GM23248 (cell line): Measurements from ENCODE around the gene NDUFB3. TPM values are rescaled to one million over a fixed set of nuclear protein-coding genes. Genes with fewer than 3 reads are reported as not detected.

ENCODE experiments used
- DNase-seq: peaks from one replicate; pipeline ENCODE4 v3.0.0-alpha.2; 2015
- H2AFZ ChIP-seq: fragments of 200-600 bp; sonication (generic); 2 replicates; pipeline ENCODE4 v1.6.1; 2016; ENCODE audit warnings: antibody characterized with exemption
- H3F3A ChIP-seq: fragments of 200-600 bp; sonication (generic); 2 replicates; pipeline ENCODE4 v1.6.1; 2016; ENCODE audit warnings: mild to moderate bottlenecking, antibody characterized with exemption, mixed run types; ENCODE audit not compliant: insufficient read depth
- H3K27ac ChIP-seq: fragments of 200-600 bp; sonication (generic); 2 replicates; pipeline ENCODE4 v1.5.1; 2016; ENCODE audit warnings: mild to moderate bottlenecking
- H3K27me3 ChIP-seq: fragments of 200-600 bp; sonication (generic); replicated peaks from 2 replicates; pipeline ENCODE4 v1.6.1; 2016; ENCODE audit warnings: mild to moderate bottlenecking; ENCODE audit not compliant: insufficient read depth
- H3K36me3 ChIP-seq: fragments of 200-600 bp; sonication (generic); 2 replicates; pipeline ENCODE4 v1.6.1; 2016; ENCODE audit warnings: low read depth, mild to moderate bottlenecking
- H3K4me1 ChIP-seq: fragments of 200-600 bp; sonication (generic); 2 replicates; pipeline ENCODE4 v1.6.1; 2016; ENCODE audit warnings: mild to moderate bottlenecking; ENCODE audit not compliant: insufficient read depth
- H3K4me2 ChIP-seq: fragments of 200-600 bp; sonication (generic); one replicate; pipeline ENCODE4 v1.6.1; 2016; ENCODE audit warnings: mild to moderate bottlenecking; ENCODE audit not compliant: unreplicated experiment
- H3K4me3 ChIP-seq: fragments of 200-600 bp; sonication (generic); 2 replicates; pipeline ENCODE4 v1.5.1; 2016; ENCODE audit warnings: mild to moderate bottlenecking
- H3K79me2 ChIP-seq: fragments of 200-600 bp; sonication (generic); 2 replicates; pipeline ENCODE4 v1.6.1; 2016; ENCODE audit warnings: mild to moderate bottlenecking; ENCODE audit not compliant: insufficient read depth
- H3K9ac ChIP-seq: fragments of 200-600 bp; sonication (generic); 2 replicates; pipeline ENCODE4 v1.6.1; 2016; ENCODE audit warnings: mild to moderate bottlenecking
- H3K9me2 ChIP-seq: fragments of 200-600 bp; sonication (generic); 2 replicates; pipeline ENCODE4 v1.6.1; 2016; ENCODE audit warnings: mixed run types, mild to moderate bottlenecking, moderate library complexity; ENCODE audit not compliant: insufficient read depth
- H3K9me3 ChIP-seq: fragments of 200-600 bp; sonication (generic); one replicate; pipeline ENCODE4 v1.6.1; 2017; ENCODE audit warnings: low read depth
- H4K20me1 ChIP-seq: fragments of 200-600 bp; sonication (generic); 2 replicates; pipeline ENCODE4 v1.6.0; 2016; ENCODE audit not compliant: insufficient read depth
- EZH2 ChIP-seq: fragments of 200-600 bp; sonication (generic); IDR thresholded peaks from 2 replicates; pipeline ENCODE4 v1.6.1; 2018; ENCODE audit warnings: antibody characterized with exemption, mild to moderate bottlenecking; ENCODE audit not compliant: insufficient read depth, poor library complexity, severe bottlenecking
- EZH2phosphoT487 ChIP-seq: fragments of 200-600 bp; sonication (generic); IDR thresholded peaks from 2 replicates; pipeline ENCODE4 v1.6.1; 2018; ENCODE audit warnings: antibody characterized with exemption, moderate library complexity, mild to moderate bottlenecking, low read depth; ENCODE audit not compliant: insufficient read depth
- WGBS, 2 experiments: methylation state at CpG; one replicate each; pipeline ENCODE4 v1.1.6; 2015 to 2017; ENCODE audit warnings: low lambda C conversion rate in 2 of 2, low coverage in 1 of 2; ENCODE audit errors: missing lambda C conversion rate in 2 of 2; 5-methylcytosine and 5-hydroxymethylcytosine counted together
- in situ Hi-C: fragments of 300-500 bp; cut with MboI; formaldehyde crosslinking; loops from 2 replicates; pipeline ENCODE4 v1.15.0; 2020
- polyA plus RNA-seq: library from polyadenylated mRNA; unstranded; fragments of >200 nt; fragmentation: Nextera tagmentation; extraction: Ambion mirVana; gene quantifications from 2 replicates; pipeline ENCODE4 v1.2.1, GENCODE V29; 2016
- total RNA-seq: library from RNA; depleted of rRNA; stranded (reverse); fragments of >200 nt; shearing (Covaris generic); gene quantifications from 2 replicates; pipeline ENCODE4 v1.2.3, GENCODE V29; 2014

The NDUFB3 gene
- total and polyA plus RNA-seq, 2 experiments from 2014 or later = 31.0 to 262 TPM

GRCh38 chr2:201090574-201090973, 18.8 kb downstream of the NDUFB3 start:
- no peak overlapping the region for H3K27ac ChIP-seq
- H3K79me2 ChIP-seq = no peaks in the 10 kb centered on the region
- H3K36me3 ChIP-seq = peaks cover 6% of the 10 kb centered on the region; the same call in 1 of the 2 replicates
- H3F3A ChIP-seq = no peaks in the 10 kb centered on the region
- no peaks in the 10 kb centered on the region for H3K9me2 ChIP-seq
- H3K4me3 ChIP-seq = no peak overlapping the region
- DNase-seq = no peak
- no peak overlapping the region for H2AFZ ChIP-seq
- no peaks in the 10 kb centered on the region for H4K20me1 ChIP-seq
- WGBS, 2 experiments = 94 to 99% methylated on average over 4 of the region's 4 CpGs
- no peaks in the 10 kb centered on the region for H3K9me3 ChIP-seq
- no peaks in the 10 kb centered on the region for H3K27me3 ChIP-seq
- TF ChIP-seq EZH2phosphoT487 = no peak
- TF ChIP-seq EZH2 = no peak
- H3K4me2 ChIP-seq = no peak overlapping the region
- H3K4me1 ChIP-seq = no peaks in the 10 kb centered on the region
- in situ Hi-C loops = no loop called here
- H3K9ac ChIP-seq = no peak overlapping the region

DNA sequence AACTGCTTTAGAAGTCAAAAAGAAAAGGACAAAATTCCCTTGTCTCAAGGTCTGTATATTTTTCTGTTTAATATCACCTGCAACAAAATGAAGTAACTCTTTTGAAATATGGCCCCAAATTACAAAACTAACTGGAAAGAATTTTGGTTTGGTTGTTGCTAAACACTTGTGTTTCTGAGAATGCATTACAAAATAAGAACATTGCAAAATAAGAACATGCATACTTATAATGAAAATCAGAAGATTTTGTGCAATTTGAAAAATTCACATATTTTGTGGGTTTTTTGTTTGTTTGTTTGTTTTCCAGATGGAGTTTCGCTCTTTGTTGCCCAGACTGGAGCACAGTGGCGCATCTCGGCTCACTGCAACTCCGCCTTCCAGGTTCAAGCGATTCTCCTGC, 21.8 kb downstream of the NDUFB3 start:
- Histone ChIP-seq H3K27ac (no peak overlapping the region), H3K9me3 (no peaks in the 10 kb centered on the region), H2AFZ (no peak overlapping the region), H3K27me3 (no peaks in the 10 kb centered on the region), H3K9me2 (no peaks in the 10 kb centered on the region), H3F3A (no peaks in the 10 kb centered on the region), H3K36me3 (no peaks in the 10 kb centered on the region), H3K4me2 (no peak overlapping the region), H3K9ac (no peak overlapping the region), H4K20me1 (no peaks in the 10 kb centered on the region), H3K79me2 (no peaks in the 10 kb centered on the region), H3K4me3 (no peak overlapping the region), H3K4me1 (no peaks in the 10 kb centered on the region)
- in situ Hi-C loops = no loop called here
- WGBS, 2 experiments = 57 to 67% methylated on average over 5 of the region's 5 CpGs
- peak; percentile 32 for DNase-seq
- TF ChIP-seq EZH2 (no peak), EZH2phosphoT487 (no peak)

DNA sequence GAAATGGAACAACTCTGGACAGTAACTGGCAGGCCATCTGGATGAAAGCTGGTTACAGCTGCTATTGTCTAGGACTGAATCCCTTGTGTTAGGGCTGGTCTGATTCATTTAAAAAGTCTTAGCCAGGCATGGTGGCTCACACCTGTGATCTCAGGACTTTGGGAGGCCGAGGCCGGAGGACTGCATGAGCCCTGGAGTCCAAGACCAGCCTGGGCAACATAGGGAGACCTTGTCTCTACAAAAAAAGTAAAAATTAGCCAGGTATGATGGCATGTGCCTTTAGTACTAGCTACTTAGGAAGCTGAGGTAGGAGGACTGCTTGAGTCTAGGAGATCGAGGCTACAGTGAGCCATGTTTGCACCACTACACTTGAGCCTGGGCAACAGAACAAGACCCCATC, 28.7 kb downstream of the NDUFB3 start:
- Histone ChIP-seq H3K79me2 (no peaks in the 10 kb centered on the region), H3K4me3 (no peak overlapping the region), H4K20me1 (no peaks in the 10 kb centered on the region), H3K9me3 (no peaks in the 10 kb centered on the region), H3K4me1 (no peaks in the 10 kb centered on the region), H2AFZ (no peak overlapping the region), H3F3A (no peaks in the 10 kb centered on the region), H3K9me2 (no peaks in the 10 kb centered on the region), H3K27me3 (no peaks in the 10 kb centered on the region), H3K9ac (no peak overlapping the region), H3K4me2 (no peak overlapping the region), H3K27ac (no peak overlapping the region), H3K36me3 (no peaks in the 10 kb centered on the region)
- TF ChIP-seq EZH2 (no peak), EZH2phosphoT487 (no peak)
- no peak for DNase-seq
- WGBS, 2 experiments = 93 to 100% methylated on average over 3 of the region's 3 CpGs
- in situ Hi-C loops = no loop called here

DNA sequence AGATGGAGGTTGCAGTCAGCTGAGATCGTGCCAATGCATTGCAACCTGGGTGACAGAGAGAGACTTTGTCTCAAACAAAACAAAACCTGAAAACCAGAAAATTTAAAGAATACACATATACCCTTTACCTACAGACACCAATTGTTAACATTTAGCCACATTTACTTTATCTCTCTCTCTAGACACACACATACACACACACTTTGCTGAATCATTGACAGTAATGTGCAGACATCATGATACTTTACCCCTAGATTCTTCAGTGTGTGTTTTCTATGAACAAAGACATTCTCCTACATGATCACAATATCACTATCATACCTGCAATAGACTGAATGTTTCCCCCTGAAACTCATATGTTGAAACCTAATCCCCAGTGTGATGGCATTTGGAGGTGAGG, 34.0 kb downstream of the NDUFB3 start:
- H3F3A ChIP-seq = no peaks in the 10 kb centered on the region
- H3K9me3 ChIP-seq = no peaks in the 10 kb centered on the region
- 91 to 92% methylated on average over 1 of the region's 1 CpG for WGBS, 2 experiments
- TF ChIP-seq EZH2phosphoT487 = no peak
- no peak for TF ChIP-seq EZH2
- H3K27me3 ChIP-seq = no peaks in the 10 kb centered on the region
- in situ Hi-C loops = no loop called here
- H4K20me1 ChIP-seq = no peaks in the 10 kb centered on the region
- H3K4me3 ChIP-seq = no peak overlapping the region
- H3K9me2 ChIP-seq = no peaks in the 10 kb centered on the region
- H3K79me2 ChIP-seq = no peaks in the 10 kb centered on the region
- H3K27ac ChIP-seq = no peak overlapping the region
- no peak for DNase-seq
- H3K4me2 ChIP-seq = no peak overlapping the region
- H3K9ac ChIP-seq = no peak overlapping the region
- H3K4me1 ChIP-seq = no peaks in the 10 kb centered on the region
- no peak overlapping the region for H2AFZ ChIP-seq
- no peaks in the 10 kb centered on the region for H3K36me3 ChIP-seq

DNA sequence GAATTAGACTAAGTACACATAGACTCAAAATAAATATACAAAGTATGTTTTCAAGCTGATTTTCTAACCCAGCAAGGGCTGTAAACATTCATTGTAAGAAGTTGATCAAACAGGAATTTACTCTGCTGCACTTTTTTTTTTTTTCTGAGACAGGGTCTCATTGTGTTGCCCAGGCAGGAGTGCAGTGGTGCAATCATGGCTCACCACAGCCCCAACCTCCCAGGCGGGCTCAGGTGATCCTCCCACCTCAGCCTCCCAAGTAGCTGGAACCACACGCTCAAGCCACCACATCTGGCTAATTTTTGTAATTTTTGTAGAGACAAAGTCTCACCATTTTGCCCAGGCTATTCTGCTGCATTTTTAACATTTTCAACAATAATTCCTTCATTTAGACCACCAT, 35.8 kb downstream of the NDUFB3 start:
- H2AFZ ChIP-seq = no peak overlapping the region
- H3F3A ChIP-seq = no peaks in the 10 kb centered on the region
- no peak overlapping the region for H3K9ac ChIP-seq
- DNase-seq = no peak
- in situ Hi-C loops = no loop called here
- H3K9me3 ChIP-seq = no peaks in the 10 kb centered on the region
- no peak overlapping the region for H3K4me3 ChIP-seq
- H3K36me3 ChIP-seq = no peaks in the 10 kb centered on the region
- H3K9me2 ChIP-seq = no peaks in the 10 kb centered on the region
- 95 to 97% methylated on average over 2 of the region's 2 CpGs for WGBS, 2 experiments
- H3K79me2 ChIP-seq = no peaks in the 10 kb centered on the region
- TF ChIP-seq EZH2 (no peak), EZH2phosphoT487 (no peak)
- no peaks in the 10 kb centered on the region for H4K20me1 ChIP-seq
- H3K27me3 ChIP-seq = no peaks in the 10 kb centered on the region
- H3K4me2 ChIP-seq = no peak overlapping the region
- no peaks in the 10 kb centered on the region for H3K4me1 ChIP-seq
- no peak overlapping the region for H3K27ac ChIP-seq
